IPS-20b (cell line): Measurements from ENCODE around the gene SHC1.

Experiments used
- H3K27ac ChIP-seq: one replicate; pipeline ENCODE4 v1.5.1; 2013; ENCODE audit warnings: low read length
- H3K27me3 ChIP-seq: 2 replicates; pipeline ENCODE4 v1.6.1; 2013; ENCODE audit warnings: mild to moderate bottlenecking, low read length, inconsistent platforms; ENCODE audit not compliant: insufficient read depth
- H3K36me3 ChIP-seq: 2 replicates; pipeline ENCODE4 v1.6.1; 2013; ENCODE audit warnings: low read depth, mild to moderate bottlenecking, inconsistent platforms, low read length, moderate library complexity; ENCODE audit not compliant: insufficient read depth
- H3K4me1 ChIP-seq: 2 replicates; pipeline ENCODE4 v1.6.1; 2013; ENCODE audit warnings: mild to moderate bottlenecking, control low read depth, inconsistent platforms, low read length, moderate library complexity; ENCODE audit not compliant: insufficient read depth
- H3K4me3 ChIP-seq: 2 replicates; pipeline ENCODE4 v1.5.1; 2013; ENCODE audit warnings: mild to moderate bottlenecking, low read length, inconsistent platforms
- H3K9ac ChIP-seq: 2 replicates; pipeline ENCODE4 v1.6.1; 2013; ENCODE audit warnings: low read depth, mild to moderate bottlenecking, inconsistent platforms, low read length, moderate library complexity
- H3K9me3 ChIP-seq: 2 replicates; pipeline ENCODE4 v1.6.1; 2013; ENCODE audit warnings: mild to moderate bottlenecking, low read depth, low read length, inconsistent platforms; ENCODE audit not compliant: insufficient read depth

SHC1 gene, protein sequence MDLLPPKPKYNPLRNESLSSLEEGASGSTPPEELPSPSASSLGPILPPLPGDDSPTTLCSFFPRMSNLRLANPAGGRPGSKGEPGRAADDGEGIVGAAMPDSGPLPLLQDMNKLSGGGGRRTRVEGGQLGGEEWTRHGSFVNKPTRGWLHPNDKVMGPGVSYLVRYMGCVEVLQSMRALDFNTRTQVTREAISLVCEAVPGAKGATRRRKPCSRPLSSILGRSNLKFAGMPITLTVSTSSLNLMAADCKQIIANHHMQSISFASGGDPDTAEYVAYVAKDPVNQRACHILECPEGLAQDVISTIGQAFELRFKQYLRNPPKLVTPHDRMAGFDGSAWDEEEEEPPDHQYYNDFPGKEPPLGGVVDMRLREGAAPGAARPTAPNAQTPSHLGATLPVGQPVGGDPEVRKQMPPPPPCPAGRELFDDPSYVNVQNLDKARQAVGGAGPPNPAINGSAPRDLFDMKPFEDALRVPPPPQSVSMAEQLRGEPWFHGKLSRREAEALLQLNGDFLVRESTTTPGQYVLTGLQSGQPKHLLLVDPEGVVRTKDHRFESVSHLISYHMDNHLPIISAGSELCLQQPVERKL

DNA sequence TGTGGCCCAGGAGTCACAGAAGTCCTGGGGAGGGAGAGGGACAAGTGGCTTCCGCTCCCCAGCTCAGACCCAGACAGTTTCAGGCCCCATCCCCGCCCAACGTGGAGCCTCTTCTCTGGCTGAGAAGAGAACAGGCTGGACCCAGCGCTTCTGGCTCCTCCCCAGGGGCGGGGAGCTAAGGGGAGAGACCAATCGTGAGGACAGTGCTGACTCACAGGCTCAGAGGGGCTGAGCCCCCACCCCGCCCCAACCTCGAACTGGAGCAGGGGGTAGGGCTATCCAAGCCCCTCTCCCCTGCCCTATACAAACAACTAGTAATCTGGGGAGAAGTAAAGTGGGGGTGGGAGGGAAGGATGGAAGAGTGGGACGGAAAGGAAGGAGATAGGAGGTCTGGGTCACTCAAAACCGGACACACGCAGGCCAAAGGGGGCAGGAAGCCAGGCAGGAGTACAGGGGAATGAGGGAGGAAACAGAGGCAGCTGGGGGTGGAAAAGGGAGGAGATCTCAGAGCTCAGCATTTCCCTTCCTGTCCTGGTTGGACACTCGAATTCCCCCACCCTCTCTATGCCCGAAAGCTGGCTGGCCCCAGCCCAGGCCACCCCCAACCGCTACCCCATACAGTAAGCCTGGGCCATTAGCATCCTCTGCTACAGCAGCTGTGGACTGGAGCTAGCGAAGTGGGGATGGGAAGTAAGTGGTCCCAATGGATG, at the start of gene SHC1:
TSS of gene SHC1 (minus strand) at position 117 of the 710 bp plus-strand sequence. CDS start 221 bp downstream, outside the sequence.
- peak within 1 kb of the TSS; percentile 93 for H3K9ac ChIP-seq
- no peaks in the 10 kb centered on the region for H3K27me3 ChIP-seq
- H3K36me3 ChIP-seq = peaks cover 28% of the 10 kb centered on the region
- H3K9me3 ChIP-seq = no peaks in the 10 kb centered on the region
- peak within 1 kb of the TSS; percentile 93 for H3K4me3 ChIP-seq
- H3K27ac ChIP-seq = peak within 1 kb of the TSS; percentile 98
- H3K4me1 ChIP-seq = peaks cover 20% of the 10 kb centered on the region

DNA sequence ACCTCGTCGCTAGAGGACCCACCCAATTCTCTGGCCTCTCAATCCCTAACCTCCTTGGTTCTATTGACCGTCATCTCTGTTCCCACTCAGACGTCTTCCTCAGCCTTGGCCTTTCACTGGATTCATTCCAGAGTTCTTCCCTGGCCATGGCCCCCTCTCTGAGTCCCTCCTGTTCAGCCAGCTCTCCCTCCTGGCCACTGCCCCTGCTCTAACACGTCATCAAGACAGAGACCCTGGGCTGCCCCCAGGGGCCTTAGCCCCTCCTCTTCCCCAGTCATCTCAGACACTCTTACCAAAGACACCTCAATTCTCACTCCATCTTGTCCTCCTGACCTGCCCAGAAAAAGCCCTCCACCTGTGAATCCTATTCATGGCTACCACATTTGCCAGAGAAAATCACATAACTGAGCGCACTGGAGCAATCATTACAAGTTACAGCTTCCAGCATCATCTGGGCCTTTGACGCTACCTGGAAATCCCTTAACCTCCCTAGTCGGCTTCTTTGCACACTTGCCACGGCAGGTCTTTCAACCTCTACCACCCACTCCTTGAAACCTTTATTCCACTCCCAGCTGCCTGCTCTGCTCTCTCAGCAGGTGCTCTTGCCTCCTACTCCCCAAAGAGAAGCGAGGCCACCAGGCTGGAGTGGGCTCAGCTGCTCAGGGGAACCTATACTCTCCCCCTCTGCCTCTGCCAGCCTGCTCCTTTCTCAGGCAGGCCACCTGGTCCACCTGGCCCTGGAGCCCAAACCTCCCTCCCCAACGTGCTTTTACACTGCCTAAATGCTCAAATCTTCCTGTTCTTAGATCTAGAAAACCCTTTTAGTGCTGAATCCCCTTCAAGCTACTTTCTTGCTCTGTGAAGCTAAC, 49.1 kb upstream of the SHC1 start:
- Histone ChIP-seq H3K27ac (no peak overlapping the region), H3K9me3 (no peaks in the 10 kb centered on the region), H3K4me3 (no peak overlapping the region), H3K4me1 (peaks cover 9% of the 10 kb centered on the region; the same call in 1 of the 2 replicates), H3K36me3 (peaks cover 20% of the 10 kb centered on the region; the same call in 1 of the 2 replicates), H3K27me3 (no peaks in the 10 kb centered on the region), H3K9ac (no peak overlapping the region)

DNA sequence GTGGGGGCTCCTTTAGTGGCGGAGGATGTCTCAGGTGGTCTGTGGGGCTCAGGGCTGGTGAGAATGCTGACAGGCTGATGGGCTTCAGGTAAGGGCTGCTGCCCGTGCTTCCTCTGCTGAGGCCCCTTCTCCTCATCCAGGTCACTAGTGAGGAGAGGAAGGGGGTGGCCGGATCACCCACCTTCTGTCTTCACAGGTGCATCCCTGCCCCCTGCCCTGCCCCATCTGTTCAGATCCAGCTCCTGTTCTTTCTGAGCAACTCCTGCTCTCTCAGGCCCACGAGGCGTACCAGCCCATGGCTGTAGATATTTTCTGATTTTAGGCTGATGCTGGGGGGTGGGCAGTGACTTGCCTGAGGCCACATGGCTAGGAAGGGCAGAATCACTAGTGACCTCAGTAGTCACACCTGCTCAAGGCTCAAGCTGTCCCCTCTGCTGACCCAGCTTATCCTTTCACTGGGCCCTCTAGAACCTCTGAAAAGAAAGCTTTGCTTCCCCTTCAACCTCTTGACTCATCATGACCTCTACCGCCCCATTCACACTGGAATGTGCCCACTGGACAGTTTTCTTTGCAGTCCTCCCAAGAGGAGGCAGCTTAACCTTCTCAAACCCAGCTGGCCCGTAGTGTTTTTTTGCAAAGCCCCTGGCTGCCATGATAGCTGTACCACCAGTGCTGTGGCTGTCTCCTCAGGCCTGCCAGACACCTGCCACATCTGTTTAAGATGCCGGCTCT, 48.2 kb upstream of the SHC1 start:
- H3K27ac ChIP-seq = no peak overlapping the region
- peaks cover 9% of the 10 kb centered on the region; the same call in 1 of the 2 replicates for H3K4me1 ChIP-seq
- H3K4me3 ChIP-seq = no peak overlapping the region
- H3K9ac ChIP-seq = no peak overlapping the region
- H3K9me3 ChIP-seq = no peaks in the 10 kb centered on the region
- peaks cover 28% of the 10 kb centered on the region for H3K36me3 ChIP-seq
- H3K27me3 ChIP-seq = no peaks in the 10 kb centered on the region

DNA sequence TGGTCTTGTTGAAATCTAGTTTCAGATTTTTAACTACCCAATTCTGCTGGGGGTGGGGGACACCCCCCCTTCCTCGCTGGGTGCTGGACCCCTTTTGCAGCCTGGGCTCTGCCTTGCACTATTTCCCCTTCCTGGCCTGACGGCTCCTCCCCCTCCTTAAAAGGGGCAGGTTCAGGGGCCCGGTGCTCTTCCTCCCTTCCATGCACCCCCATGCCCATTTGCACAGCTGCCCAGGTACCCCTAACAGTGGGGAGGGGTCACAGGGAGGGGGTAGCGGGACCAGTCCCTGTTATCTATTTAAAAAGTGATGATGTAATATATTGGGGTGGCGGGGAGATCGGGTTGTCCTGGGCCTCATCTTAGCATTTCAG, 47.4 kb upstream of the SHC1 start:
- Histone ChIP-seq H3K9me3 (no peaks in the 10 kb centered on the region), H3K4me3 (peak overlapping the region; percentile 59; the same call in 1 of the 2 replicates), H3K36me3 (peaks cover 29% of the 10 kb centered on the region), H3K27ac (no peak overlapping the region), H3K27me3 (no peaks in the 10 kb centered on the region), H3K9ac (peak overlapping the region; percentile 45; the same call in 1 of the 2 replicates), H3K4me1 (peaks cover 9% of the 10 kb centered on the region; the same call in 1 of the 2 replicates)

DNA sequence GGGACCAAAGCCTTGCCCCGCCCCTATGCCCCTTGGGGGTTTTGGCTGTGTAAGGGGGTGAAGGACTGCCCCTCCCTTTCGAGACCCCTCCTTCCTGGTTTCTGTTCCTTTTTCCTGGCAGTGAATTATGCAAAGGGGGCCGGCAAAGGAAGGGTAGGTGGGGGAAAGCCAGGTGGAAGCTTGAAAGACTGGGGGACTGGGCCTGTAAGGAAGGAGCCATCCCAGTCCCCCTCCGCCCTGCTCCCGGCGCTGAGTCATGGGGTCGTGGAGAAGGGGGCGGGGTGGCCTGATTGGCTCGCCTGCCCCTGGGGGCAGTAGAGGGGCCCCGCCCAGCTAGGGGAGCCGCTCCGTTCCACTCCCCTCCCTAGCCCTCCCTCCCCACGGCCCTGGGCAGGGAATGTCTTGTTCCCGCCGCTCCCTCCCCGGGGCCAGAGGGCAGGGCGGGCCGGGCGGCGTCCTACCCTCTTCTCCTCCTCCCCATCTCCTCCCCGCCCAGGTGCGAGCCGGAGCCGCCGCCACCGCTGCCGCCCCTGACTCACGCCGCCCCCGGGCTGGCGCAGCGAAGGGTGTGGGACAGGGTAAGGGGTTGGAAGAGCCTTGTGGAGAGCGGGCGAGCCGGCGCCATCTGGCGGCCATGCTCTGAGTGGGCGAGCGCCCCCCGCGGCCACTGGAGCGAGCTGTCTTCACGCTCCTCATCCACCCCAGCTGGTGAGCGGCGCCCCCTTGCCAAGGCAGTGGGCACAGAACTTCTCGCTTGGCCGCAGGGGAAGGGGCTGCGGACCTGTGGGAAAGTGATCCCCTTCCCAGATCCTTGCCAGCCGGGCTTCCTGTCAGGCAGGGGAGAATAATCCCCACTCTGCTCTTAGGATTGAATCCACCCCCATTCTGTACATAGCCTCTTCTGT, 46.7 kb upstream of the SHC1 start:
- peak overlapping the region; percentile 45 for H3K27ac ChIP-seq

DNA sequence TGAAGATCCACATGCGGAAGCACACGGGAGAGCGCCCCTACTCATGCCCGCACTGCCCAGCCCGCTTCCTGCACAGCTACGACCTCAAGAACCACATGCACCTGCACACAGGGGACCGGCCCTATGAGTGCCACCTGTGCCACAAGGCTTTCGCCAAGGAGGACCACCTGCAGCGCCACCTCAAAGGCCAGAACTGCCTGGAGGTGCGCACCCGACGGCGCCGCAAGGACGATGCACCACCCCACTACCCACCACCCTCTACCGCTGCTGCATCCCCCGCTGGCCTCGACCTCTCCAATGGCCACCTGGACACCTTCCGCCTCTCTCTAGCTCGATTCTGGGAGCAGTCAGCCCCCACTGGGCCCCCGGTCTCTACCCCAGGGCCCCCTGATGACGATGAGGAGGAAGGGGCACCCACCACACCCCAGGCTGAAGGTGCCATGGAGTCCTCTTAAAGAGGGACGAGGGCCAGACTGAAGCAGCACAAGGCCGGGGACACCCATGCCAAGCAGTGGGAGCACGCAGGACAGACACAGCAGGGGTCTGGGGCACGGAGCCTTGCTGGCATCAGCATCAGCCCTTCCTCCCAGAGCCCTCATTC, 45.8 kb upstream of the SHC1 start:
- Histone ChIP-seq H3K27ac (peak overlapping the region; percentile 45), H3K9ac (peak overlapping the region; percentile 72; the same call in 1 of the 2 replicates)

More for the DNA sequence above, 46.7 kb upstream of the SHC1 start:
- Histone ChIP-seq H3K9me3 (no peaks in the 10 kb centered on the region), H3K4me3 (peak overlapping the region; percentile 59; the same call in 1 of the 2 replicates), H3K36me3 (peaks cover 29% of the 10 kb centered on the region), H3K4me1 (peaks cover 13% of the 10 kb centered on the region; the same call in 1 of the 2 replicates), H3K27me3 (no peaks in the 10 kb centered on the region), H3K9ac (peak overlapping the region; percentile 72; the same call in 1 of the 2 replicates)

DNA sequence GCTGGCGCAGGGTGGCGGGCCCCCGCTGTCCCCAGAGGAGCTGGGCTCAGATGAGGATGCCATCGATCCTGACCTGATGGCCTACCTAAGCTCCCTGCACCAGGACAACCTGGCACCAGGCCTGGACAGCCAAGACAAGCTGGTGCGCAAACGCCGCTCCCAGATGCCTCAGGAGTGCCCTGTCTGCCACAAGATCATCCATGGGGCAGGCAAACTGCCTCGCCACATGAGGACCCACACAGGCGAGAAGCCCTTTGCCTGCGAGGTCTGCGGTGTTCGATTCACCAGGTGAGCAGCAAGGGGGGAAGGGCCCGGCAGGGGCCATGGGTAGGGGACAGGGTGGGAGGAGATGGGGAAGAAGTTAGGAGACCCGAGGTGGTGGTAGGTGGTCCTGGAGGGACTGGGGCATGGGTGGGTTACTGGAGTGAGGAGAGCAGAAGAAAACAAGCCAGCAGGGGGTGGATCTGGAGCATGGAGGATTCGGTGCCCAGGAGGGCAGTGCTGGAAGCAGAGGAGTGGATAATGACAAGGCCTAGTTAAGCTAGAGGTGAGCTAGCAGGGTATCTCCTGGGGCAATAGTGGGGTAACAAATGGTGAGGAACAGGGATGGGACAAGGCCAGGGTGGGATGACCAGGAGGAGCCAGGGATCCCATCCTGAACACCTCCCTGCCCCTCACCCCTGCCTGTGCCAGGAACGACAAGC, 45.1 kb upstream of the SHC1 start:
- no peaks in the 10 kb centered on the region for H3K27me3 ChIP-seq
- peaks cover 13% of the 10 kb centered on the region; the same call in 1 of the 2 replicates for H3K4me1 ChIP-seq
- H3K4me3 ChIP-seq = no peak overlapping the region
- H3K9me3 ChIP-seq = no peaks in the 10 kb centered on the region
- H3K9ac ChIP-seq = no peak overlapping the region
- no peak overlapping the region for H3K27ac ChIP-seq
- H3K36me3 ChIP-seq = peaks cover 29% of the 10 kb centered on the region

More for the DNA sequence above, 45.8 kb upstream of the SHC1 start:
- H3K4me1 ChIP-seq = peaks cover 13% of the 10 kb centered on the region; the same call in 1 of the 2 replicates
- H3K27me3 ChIP-seq = no peaks in the 10 kb centered on the region
- no peaks in the 10 kb centered on the region for H3K9me3 ChIP-seq
- peak overlapping the region; percentile 59; the same call in 1 of the 2 replicates for H3K4me3 ChIP-seq
- peaks cover 29% of the 10 kb centered on the region for H3K36me3 ChIP-seq

DNA sequence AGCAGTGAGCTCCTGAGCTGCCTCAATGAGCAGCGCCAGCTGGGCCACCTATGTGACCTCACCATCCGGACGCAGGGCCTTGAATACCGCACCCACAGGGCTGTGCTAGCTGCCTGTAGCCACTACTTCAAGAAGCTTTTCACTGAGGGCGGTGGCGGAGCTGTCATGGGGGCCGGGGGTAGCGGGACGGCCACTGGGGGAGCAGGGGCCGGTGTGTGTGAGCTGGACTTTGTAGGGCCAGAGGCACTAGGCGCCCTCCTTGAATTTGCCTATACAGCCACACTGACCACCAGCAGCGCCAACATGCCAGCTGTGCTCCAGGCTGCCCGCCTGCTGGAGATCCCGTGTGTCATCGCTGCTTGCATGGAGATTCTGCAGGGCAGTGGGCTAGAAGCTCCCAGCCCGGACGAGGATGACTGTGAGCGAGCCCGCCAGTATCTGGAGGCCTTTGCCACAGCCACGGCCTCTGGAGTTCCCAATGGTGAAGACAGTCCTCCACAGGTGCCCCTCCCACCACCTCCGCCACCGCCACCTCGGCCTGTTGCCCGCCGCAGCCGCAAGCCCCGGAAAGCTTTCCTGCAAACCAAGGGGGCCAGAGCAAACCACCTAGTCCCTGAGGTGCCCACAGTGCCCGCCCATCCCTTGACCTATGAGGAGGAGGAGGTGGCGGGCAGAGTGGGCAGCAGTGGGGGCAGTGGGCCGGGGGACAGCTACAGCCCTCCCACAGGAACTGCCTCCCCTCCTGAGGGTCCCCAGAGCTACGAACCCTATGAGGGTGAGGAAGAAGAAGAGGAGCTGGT, 44.4 kb upstream of the SHC1 start:
- no peaks in the 10 kb centered on the region for H3K9me3 ChIP-seq
- H3K4me3 ChIP-seq = no peak overlapping the region
- H3K36me3 ChIP-seq = peaks cover 29% of the 10 kb centered on the region
- no peak overlapping the region for H3K9ac ChIP-seq
- no peaks in the 10 kb centered on the region for H3K27me3 ChIP-seq
- peaks cover 13% of the 10 kb centered on the region; the same call in 1 of the 2 replicates for H3K4me1 ChIP-seq
- H3K27ac ChIP-seq = no peak overlapping the region

DNA sequence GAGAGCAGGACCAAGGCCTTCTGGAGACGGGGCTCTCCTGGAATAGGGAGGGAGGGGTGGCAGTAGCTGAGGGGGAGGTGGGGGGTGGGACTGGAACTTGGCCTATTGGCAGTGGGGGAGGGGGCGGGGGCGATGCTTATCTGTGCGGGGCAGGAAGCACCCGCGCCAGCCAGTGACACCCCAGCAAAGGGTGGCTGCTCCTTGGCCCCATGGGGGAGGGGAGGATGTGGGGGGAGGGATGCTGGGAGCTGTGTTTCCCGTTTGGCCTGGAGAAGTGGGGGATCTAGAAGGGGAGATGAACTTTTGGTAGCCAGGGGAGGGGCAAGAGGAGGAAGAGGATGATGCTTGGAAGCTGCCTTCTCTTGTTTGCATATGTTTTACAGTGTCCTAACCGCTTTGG, 43.1 kb upstream of the SHC1 start:
- Histone ChIP-seq H3K27ac (no peak overlapping the region), H3K9ac (no peak overlapping the region), H3K36me3 (peaks cover 29% of the 10 kb centered on the region), H3K4me3 (no peak overlapping the region), H3K4me1 (peaks cover 13% of the 10 kb centered on the region; the same call in 1 of the 2 replicates), H3K9me3 (no peaks in the 10 kb centered on the region), H3K27me3 (no peaks in the 10 kb centered on the region)
